SK-N-SH treated with all-trans-retinoic acid at 6 μM for 48 hours (cell line): ENCODE measurements around the gene GRN.

Experiments used
- ATAC-seq: fragments of 200-7000 bp; cut with Tn5 transposase; 3 replicates; pipeline ENCODE4 v1.9.1; 2020; ENCODE audit warnings: mild to moderate bottlenecking, moderate library complexity
- ARNTL ChIP-seq: fragments of 450-650 bp; formaldehyde crosslinking; IDR thresholded peaks from 2 replicates; pipeline ENCODE4 v1.5.0; 2020; ENCODE audit warnings: low read depth, mild to moderate bottlenecking, moderate library complexity, borderline replicate concordance
- BACH2 ChIP-seq: fragments of 250-450 bp; sonication (Bioruptor Pico); IDR thresholded peaks from 2 replicates; pipeline ENCODE4 v1.9.0; 2021; ENCODE audit warnings: mild to moderate bottlenecking, borderline replicate concordance
- ESRRG ChIP-seq: fragments of 250-450 bp; sonication (Bioruptor Pico); IDR thresholded peaks from 2 replicates; pipeline ENCODE4 v1.6.1; 2021; ENCODE audit warnings: mild to moderate bottlenecking
- GLIS3 ChIP-seq: fragments of 250-450 bp; sonication (Bioruptor Pico); IDR thresholded peaks from 2 replicates; pipeline ENCODE4 v1.5.0; 2020; ENCODE audit warnings: mild to moderate bottlenecking, moderate library complexity
- OSR1 ChIP-seq: fragments of 250-450 bp; sonication (Bioruptor Pico); IDR thresholded peaks from 2 replicates; pipeline ENCODE4 v1.8.0; 2022; ENCODE audit warnings: moderate library complexity, mild to moderate bottlenecking, inconsistent platforms
- PPARA ChIP-seq: fragments of 250-450 bp; sonication (Bioruptor Pico); IDR thresholded peaks from 2 replicates; pipeline ENCODE4 v1.5.0; 2020; ENCODE audit warnings: mild to moderate bottlenecking, borderline replicate concordance
- RARB ChIP-seq: fragments of 250-450 bp; sonication (Bioruptor Pico); IDR thresholded peaks from 2 replicates; pipeline ENCODE4 v1.8.0; 2021; ENCODE audit warnings: mild to moderate bottlenecking, moderate library complexity
- SNAI2 ChIP-seq: fragments of 250-450 bp; sonication (Bioruptor Pico); IDR thresholded peaks from 2 replicates; pipeline ENCODE4 v1.5.0; 2020; ENCODE audit warnings: mild to moderate bottlenecking, moderate library complexity
- TCF4 ChIP-seq: fragments of 250-450 bp; sonication (Bioruptor Pico); IDR thresholded peaks from 2 replicates; pipeline ENCODE4 v1.8.0; 2021; ENCODE audit warnings: mild to moderate bottlenecking, moderate library complexity, borderline replicate concordance
- TOX ChIP-seq: fragments of 250-450 bp; sonication (Bioruptor Pico); IDR thresholded peaks from 2 replicates; pipeline ENCODE4 v1.8.0; 2021; ENCODE audit warnings: mild to moderate bottlenecking, moderate library complexity, borderline replicate concordance
- ZC3H10 ChIP-seq: fragments of 250-450 bp; sonication (Bioruptor Pico); IDR thresholded peaks from 2 replicates; pipeline ENCODE4 v1.5.1; 2021; ENCODE audit warnings: mild to moderate bottlenecking, moderate library complexity
- ZFP3 ChIP-seq: fragments of 250-450 bp; sonication (Bioruptor Pico); IDR thresholded peaks from 2 replicates; pipeline ENCODE4 v1.5.0; 2020; ENCODE audit warnings: mild to moderate bottlenecking, moderate library complexity
- ZNF565 ChIP-seq: fragments of 450-650 bp; formaldehyde crosslinking; conservative IDR thresholded peaks from 2 replicates; pipeline ENCODE4 v1.5.0; 2020; ENCODE audit warnings: low read depth, mild to moderate bottlenecking, moderate library complexity
- ZNF70 ChIP-seq: fragments of 450-650 bp; formaldehyde crosslinking; IDR thresholded peaks from 2 replicates; pipeline ENCODE4 v1.5.0; 2020; ENCODE audit warnings: mild to moderate bottlenecking, moderate library complexity
- ZNF8 ChIP-seq: fragments of 450-650 bp; formaldehyde crosslinking; IDR thresholded peaks from 2 replicates; pipeline ENCODE4 v1.5.0; 2020; ENCODE audit warnings: mild to moderate bottlenecking, moderate library complexity
- TF ChIP-seq, protein P1 (sequence below): fragments of 250-450 bp; sonication (Bioruptor Pico); IDR thresholded peaks from 2 replicates; pipeline ENCODE4 v1.8.0; 2020; ENCODE audit warnings: mild to moderate bottlenecking, moderate library complexity, borderline replicate concordance
- TF ChIP-seq, protein P2 (sequence below): fragments of 250-450 bp; sonication (Bioruptor Pico); IDR thresholded peaks from 2 replicates; pipeline ENCODE4 v1.5.0; 2020; ENCODE audit warnings: mild to moderate bottlenecking, moderate library complexity
- TF ChIP-seq, protein P3 (sequence below): fragments of 250-450 bp; sonication (Bioruptor Pico); IDR thresholded peaks from 2 replicates; pipeline ENCODE4 v1.5.1; 2020; ENCODE audit warnings: low read depth, mild to moderate bottlenecking, moderate library complexity

Gene GRN

DNA sequence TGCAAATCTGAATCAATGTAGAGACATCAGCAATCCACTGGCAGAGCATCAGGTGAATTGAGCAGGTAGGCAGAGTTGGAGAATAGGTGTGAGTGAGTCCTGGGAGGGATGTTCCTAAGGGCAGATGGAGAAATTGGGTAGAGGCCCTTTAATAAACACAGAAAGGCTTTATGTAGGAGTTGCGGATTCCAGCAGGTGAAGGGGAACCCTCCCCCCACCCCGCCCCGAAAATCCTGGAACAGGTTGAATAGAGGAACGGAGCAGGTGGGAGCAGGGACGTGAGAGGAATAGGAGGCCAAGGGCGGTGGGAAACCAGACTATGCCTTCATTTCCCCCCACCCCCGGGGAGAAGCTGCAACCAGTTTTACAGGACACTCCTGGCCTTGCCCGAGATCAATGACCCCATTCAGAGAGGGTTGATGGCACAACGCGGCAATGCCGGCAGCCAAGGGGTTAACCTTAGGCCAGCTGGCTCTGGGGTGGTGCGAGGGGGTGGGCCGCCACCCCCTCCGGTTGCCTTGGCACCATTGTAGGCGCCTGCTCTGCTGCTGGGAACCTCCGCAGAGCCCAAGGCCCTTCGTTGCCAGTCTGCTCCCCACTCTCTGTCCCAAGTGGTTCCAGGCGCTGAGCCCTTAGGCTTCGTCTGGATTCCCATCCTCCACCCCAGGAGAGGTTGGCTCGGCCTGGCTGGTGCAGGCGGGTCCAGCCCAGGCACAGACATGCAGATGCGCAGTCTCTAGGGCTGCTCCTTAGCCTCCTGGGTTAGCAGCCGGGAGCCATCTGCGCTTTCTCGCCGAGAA is 37.5 kb upstream of the GRN start (continued):
- TF ChIP-seq ZNF565 (CRISPR knock-in tag) (no peak), ZC3H10 (CRISPR knock-in tag) (no peak), PPARA (CRISPR knock-in tag) (no peak)

DNA sequence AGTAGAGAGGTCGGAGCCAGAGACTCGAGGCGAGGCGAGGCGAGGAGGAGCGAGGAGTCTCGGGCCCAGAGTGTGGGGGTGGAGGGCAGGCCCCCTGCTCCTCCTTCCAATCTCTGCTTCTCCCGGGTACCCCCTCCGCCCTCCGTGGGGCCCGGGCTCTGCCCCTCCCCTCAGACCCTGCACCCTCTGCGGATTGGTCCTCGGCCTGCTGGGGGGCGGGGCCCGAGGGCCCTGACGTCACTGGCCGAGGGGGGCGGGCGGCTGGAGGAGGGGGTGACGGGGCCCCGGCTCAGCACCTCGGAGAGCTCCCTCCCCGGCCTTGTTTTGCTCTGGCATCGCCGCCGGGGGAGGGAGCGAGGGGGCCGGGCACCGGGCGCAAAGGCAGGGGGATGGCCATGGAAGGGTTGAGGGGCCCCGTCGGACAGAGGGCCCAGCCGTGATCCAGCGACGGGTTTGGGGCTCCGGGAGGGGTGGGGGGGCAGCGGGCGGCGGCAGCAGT is 36.7 kb upstream of the GRN start, which contains the start of gene RUNDC3A:
RUNDC3A (plus strand) TSS at position 282 of the 499 bp plus-strand sequence. CDS start 232 bp downstream, outside the sequence.
- TF ChIP-seq ARNTL (CRISPR knock-in tag) (no peak), ZNF8 (CRISPR knock-in tag) (no peak)
- TF ChIP-seq, protein P1, sequence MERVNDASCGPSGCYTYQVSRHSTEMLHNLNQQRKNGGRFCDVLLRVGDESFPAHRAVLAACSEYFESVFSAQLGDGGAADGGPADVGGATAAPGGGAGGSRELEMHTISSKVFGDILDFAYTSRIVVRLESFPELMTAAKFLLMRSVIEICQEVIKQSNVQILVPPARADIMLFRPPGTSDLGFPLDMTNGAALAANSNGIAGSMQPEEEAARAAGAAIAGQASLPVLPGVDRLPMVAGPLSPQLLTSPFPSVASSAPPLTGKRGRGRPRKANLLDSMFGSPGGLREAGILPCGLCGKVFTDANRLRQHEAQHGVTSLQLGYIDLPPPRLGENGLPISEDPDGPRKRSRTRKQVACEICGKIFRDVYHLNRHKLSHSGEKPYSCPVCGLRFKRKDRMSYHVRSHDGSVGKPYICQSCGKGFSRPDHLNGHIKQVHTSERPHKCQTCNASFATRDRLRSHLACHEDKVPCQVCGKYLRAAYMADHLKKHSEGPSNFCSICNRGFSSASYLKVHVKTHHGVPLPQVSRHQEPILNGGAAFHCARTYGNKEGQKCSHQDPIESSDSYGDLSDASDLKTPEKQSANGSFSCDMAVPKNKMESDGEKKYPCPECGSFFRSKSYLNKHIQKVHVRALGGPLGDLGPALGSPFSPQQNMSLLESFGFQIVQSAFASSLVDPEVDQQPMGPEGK (CRISPR knock-in tag) = peak; percentile 85
- ATAC-seq = peak; percentile 87

DNA sequence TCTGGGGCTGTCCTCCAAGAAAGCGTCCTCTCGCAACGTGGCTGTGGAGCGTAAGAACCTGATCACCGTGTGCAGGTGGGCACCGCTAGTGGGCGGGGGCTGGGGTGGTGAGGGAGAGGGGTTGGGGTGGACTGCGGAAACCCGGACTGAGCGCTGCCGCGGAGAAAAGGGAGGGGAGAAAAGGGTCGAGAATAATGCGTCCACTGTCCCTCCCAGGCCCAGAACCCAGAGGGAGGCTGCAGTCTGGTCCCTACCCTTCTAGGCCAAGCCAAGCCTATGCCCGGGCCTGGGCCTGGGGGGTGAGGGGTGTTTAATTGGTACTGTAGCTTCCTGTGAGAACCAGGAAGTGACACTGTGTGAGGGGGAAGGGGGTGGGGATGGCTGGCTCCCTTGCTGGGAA is 36.2 kb upstream of the GRN start:
- TF ChIP-seq TOX (CRISPR knock-in tag) (no peak), ESRRG (no peak), RARB (CRISPR knock-in tag) (no peak)
- TF ChIP-seq, protein P1 (CRISPR knock-in tag) = no peak
- TF ChIP-seq, all 23 proteins: peak for 0
- no peak; the same call in 2 of the 3 replicates for ATAC-seq

DNA sequence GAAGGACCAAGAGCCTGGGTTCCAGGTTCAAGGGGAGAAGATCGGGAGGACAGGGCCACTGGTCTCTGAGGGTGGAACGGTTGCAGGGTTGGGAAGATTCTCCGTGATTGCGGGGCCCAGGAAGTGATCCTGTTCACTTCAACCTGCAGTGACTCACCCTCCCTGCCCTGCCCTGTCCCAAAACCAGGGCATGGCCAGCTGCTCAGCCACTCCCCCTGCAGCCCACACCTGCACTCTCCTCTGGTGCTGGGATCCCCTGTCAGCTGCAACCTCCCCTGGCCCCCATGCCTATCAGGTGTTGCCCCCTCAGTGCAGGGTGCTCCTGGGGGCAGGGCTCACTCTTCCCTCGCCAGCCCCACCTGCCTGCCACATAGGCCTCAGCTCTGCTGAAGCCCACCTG is 35.6 kb upstream of the GRN start:
- TF ChIP-seq BACH2 (CRISPR knock-in tag) = no peak
- TF ChIP-seq, all 23 proteins: peak for 0
- no peak for ATAC-seq

DNA sequence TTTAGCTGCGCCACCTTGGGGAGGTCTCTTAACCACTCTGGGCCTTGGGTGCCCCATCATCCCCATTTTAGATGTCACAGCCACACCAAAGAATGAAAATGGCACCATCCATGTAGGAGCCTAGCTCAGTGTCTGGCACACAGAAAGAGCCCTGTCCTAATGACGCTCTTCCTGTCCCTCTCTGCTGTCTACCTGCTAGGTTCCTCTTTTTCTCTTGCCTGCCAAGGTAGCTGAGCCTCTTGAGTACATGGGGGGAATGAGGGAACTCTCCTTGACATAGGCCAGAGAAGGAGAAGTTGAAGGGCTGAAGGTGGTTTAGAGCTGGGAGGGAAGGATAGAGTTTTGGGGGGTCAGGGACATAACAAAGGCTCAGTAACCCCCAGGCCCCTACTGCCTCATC is 34.9 kb upstream of the GRN start:
- no peak for ATAC-seq
- TF ChIP-seq PPARA (CRISPR knock-in tag) (no peak), SNAI2 (CRISPR knock-in tag) (no peak)

DNA sequence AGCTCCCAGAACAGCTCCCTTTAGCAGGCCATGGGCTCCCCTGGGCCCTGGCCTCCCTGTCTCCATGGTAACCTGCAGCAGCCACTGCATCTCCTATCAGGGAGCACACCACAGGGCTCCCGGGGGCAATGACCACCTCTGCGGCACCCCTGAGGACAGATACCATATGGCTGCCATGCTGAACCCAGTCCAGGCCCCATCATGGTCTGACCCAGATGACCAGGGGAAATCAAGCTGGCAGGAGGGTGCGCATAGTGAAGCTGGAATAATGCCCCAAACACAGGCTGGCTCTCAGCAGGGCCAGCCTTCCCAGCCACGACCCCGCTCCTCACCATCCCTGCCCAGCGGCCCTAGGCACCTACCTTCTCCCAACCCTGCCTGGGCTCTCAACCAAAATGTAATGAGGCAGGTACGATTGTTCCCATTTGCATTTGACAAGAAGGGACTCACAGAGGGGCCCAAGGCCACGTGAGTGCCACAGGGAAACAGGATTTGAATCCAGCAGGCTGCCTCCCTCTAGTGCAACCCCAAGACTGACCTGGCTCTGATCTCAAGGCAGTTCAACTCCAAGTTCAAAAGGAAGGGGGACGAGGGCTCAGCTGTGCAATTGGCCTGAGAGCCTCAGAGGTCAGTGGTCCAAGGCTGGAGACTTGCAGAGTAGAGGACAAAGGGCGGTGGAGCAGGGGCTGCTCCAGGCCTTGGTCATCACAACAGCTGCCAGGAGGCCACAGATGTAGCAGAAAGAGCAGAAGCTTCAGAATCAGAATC is 34.3 kb upstream of the GRN start:
- ATAC-seq = no peak
- TF ChIP-seq ZNF70 (CRISPR knock-in tag) = no peak
- no peak for TF ChIP-seq GLIS3 (CRISPR knock-in tag)
- TF ChIP-seq ZNF8 (CRISPR knock-in tag) = no peak
- TF ChIP-seq BACH2 (CRISPR knock-in tag) = no peak
- TF ChIP-seq RARB (CRISPR knock-in tag) = no peak
- no peak for TF ChIP-seq TCF4 (CRISPR knock-in tag)
- no peak for TF ChIP-seq ZNF565 (CRISPR knock-in tag)
- no peak for TF ChIP-seq ZFP3
- TF ChIP-seq TOX (CRISPR knock-in tag) = no peak

DNA sequence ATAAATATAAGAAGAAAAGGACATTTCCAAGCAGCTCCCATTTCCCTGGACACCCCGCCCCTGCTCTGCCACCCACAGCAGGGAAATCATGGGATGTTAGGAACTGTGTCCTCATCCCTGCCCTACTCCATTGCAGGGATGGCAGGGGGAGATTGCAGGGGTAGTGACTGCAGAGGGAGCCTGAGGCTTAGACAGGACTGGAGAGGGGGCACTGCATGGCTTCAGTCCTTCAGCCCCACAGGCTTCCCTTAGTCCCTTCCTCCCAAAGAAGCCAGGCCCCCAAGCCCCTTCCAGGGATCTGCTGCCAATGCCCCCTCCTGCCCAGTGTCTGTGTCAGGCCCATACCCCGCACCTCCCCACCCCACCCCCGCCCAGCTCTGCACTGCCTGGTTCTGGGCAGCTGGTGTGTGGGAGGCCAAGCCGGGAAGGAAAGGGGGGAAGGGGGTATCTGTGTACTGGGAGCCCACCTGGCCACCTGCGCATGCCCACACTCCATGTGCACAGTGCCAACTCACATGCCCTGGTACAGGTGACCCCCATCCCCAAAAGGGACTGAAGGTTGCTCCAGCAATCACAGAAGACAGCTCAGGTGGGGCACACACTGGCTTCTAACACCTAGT is 33.4 kb upstream of the GRN start:
- TF ChIP-seq GLIS3 (CRISPR knock-in tag) = no peak
- TF ChIP-seq, protein P2, sequence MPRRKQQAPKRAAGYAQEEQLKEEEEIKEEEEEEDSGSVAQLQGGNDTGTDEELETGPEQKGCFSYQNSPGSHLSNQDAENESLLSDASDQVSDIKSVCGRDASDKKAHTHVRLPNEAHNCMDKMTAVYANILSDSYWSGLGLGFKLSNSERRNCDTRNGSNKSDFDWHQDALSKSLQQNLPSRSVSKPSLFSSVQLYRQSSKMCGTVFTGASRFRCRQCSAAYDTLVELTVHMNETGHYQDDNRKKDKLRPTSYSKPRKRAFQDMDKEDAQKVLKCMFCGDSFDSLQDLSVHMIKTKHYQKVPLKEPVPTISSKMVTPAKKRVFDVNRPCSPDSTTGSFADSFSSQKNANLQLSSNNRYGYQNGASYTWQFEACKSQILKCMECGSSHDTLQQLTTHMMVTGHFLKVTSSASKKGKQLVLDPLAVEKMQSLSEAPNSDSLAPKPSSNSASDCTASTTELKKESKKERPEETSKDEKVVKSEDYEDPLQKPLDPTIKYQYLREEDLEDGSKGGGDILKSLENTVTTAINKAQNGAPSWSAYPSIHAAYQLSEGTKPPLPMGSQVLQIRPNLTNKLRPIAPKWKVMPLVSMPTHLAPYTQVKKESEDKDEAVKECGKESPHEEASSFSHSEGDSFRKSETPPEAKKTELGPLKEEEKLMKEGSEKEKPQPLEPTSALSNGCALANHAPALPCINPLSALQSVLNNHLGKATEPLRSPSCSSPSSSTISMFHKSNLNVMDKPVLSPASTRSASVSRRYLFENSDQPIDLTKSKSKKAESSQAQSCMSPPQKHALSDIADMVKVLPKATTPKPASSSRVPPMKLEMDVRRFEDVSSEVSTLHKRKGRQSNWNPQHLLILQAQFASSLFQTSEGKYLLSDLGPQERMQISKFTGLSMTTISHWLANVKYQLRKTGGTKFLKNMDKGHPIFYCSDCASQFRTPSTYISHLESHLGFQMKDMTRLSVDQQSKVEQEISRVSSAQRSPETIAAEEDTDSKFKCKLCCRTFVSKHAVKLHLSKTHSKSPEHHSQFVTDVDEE (CRISPR knock-in tag) = no peak
- TF ChIP-seq OSR1 (CRISPR knock-in tag) = no peak
- TF ChIP-seq TOX (CRISPR knock-in tag) = no peak
- TF ChIP-seq, protein P3, sequence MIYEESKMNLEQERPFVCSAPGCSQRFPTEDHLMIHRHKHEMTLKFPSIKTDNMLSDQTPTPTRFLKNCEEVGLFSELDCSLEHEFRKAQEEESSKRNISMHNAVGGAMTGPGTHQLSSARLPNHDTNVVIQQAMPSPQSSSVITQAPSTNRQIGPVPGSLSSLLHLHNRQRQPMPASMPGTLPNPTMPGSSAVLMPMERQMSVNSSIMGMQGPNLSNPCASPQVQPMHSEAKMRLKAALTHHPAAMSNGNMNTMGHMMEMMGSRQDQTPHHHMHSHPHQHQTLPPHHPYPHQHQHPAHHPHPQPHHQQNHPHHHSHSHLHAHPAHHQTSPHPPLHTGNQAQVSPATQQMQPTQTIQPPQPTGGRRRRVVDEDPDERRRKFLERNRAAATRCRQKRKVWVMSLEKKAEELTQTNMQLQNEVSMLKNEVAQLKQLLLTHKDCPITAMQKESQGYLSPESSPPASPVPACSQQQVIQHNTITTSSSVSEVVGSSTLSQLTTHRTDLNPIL (CRISPR knock-in tag) = no peak
- ATAC-seq = no peak
